Vagina (tissue), 2 donors: ENCODE measurements around the gene ZC3H12C. TPM values are rescaled to one million over a fixed set of nuclear protein-coding genes. Genes with fewer than 3 reads are reported as not detected.

Experiments
- DNase-seq, 2 donors: peaks; one replicate each; pipeline ENCODE4 v3.0.0-alpha.2; 2017; ENCODE audit errors: extremely low spot score in 2 of 2
- H3K27ac ChIP-seq: fragments of 200-600 bp; sonication (generic); one replicate; pipeline ENCODE4 v1.5.1; 2019
- H3K27me3 ChIP-seq: fragments of 200-600 bp; sonication (generic); one replicate; pipeline ENCODE4 v1.5.1; 2019
- H3K36me3 ChIP-seq, 2 donors: fragments of 200-600 bp; sonication (generic); one replicate each; pipeline ENCODE4 v1.5.1; 2017 to 2019
- H3K4me1 ChIP-seq: fragments of 200-600 bp; sonication (generic); one replicate; pipeline ENCODE4 v1.5.1; 2019
- H3K4me3 ChIP-seq, 2 donors: fragments of 200-600 bp; sonication (generic); 1 replicate in 1 of 2; 2 replicates in 1 of 2; pipeline ENCODE4 v1.5.1; 2016 to 2019
- H3K9me3 ChIP-seq: fragments of 200-600 bp; sonication (generic); one replicate; pipeline ENCODE4 v1.5.1; 2019
- POLR2A ChIP-seq, 2 donors: fragments of 450-650 bp; IDR thresholded peaks; one replicate each; pipeline ENCODE4 v1.6.1; 2017; ENCODE audit warnings: antibody characterized with exemption in 2 of 2, mild to moderate bottlenecking in 2 of 2, moderate library complexity in 2 of 2
- POLR2AphosphoS5 ChIP-seq, 2 donors: sonication (generic); formaldehyde crosslinking; IDR thresholded peaks; one replicate each; pipeline ENCODE4 v1.9.0; 2017; ENCODE audit warnings: antibody characterized with exemption in 2 of 2, mild to moderate bottlenecking in 2 of 2, low read depth in 1 of 2; ENCODE audit not compliant: insufficient read depth in 1 of 2
- intact Hi-C: fragments of 100-400 bp; cut with DNase I; formaldehyde crosslinking; loops from one replicate; pipeline ENCODE4 v1.15.1; 2023
- total RNA-seq: library from RNA; depleted of rRNA; stranded (reverse); fragments of >200 nt; gene quantifications from one replicate; pipeline ENCODE4 v1.2.3, GENCODE V29; 2016
- TF ChIP-seq, protein P1 (sequence below), 3 experiments: fragments of 450-650 bp in 2 of 3; fragments of 200-600 bp in 1 of 3; sonication (generic) in 1 of 3; IDR thresholded peaks; one replicate each; pipeline ENCODE4 v1.5.1; 2017 to 2019; ENCODE audit warnings: antibody characterized with exemption in 3 of 3, mild to moderate bottlenecking in 2 of 3, moderate library complexity in 2 of 3

ZC3H12C gene
- total RNA-seq, 1 donor from 2014 or later = 16.7 TPM

- TF ChIP-seq POLR2AphosphoS5 (IDR thresholded peaks at IDR 0.05; ENCODE audit: insufficient read depth in 1 of 2, low read depth in 1 of 2) (no peak), POLR2A (IDR thresholded peaks at IDR 0.05) (no peak)
- TF ChIP-seq, protein P1, sequence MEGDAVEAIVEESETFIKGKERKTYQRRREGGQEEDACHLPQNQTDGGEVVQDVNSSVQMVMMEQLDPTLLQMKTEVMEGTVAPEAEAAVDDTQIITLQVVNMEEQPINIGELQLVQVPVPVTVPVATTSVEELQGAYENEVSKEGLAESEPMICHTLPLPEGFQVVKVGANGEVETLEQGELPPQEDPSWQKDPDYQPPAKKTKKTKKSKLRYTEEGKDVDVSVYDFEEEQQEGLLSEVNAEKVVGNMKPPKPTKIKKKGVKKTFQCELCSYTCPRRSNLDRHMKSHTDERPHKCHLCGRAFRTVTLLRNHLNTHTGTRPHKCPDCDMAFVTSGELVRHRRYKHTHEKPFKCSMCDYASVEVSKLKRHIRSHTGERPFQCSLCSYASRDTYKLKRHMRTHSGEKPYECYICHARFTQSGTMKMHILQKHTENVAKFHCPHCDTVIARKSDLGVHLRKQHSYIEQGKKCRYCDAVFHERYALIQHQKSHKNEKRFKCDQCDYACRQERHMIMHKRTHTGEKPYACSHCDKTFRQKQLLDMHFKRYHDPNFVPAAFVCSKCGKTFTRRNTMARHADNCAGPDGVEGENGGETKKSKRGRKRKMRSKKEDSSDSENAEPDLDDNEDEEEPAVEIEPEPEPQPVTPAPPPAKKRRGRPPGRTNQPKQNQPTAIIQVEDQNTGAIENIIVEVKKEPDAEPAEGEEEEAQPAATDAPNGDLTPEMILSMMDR (IDR thresholded peaks at IDR 0.05) = no peak
- no peak overlapping the region for H3K4me3 ChIP-seq
- H3K36me3 ChIP-seq = no peaks in the 10 kb centered on the region
- intact Hi-C loops = no loop called here
- no peaks in the 10 kb centered on the region for H3K27me3 ChIP-seq
- DNase-seq = no peak
- H3K27ac ChIP-seq = no peak overlapping the region
- no peaks in the 10 kb centered on the region for H3K9me3 ChIP-seq
- peaks cover 10% of the 10 kb centered on the region for H3K4me1 ChIP-seq
Measured at GRCh38 chr11:110082899-110083298, 10.3 kb upstream of the ZC3H12C start.

- no peak for DNase-seq
- Histone ChIP-seq H3K4me1 (peaks cover 10% of the 10 kb centered on the region), H3K4me3 (no peak overlapping the region), H3K27ac (no peak overlapping the region), H3K27me3 (no peaks in the 10 kb centered on the region), H3K9me3 (no peaks in the 10 kb centered on the region), H3K36me3 (no peaks in the 10 kb centered on the region)
- TF ChIP-seq, protein P1 (IDR thresholded peaks at IDR 0.05) = no peak
- peak in 1 of 2 donors; percentile 42 for TF ChIP-seq POLR2AphosphoS5 (IDR thresholded peaks at IDR 0.05; ENCODE audit: insufficient read depth in 1 of 2, low read depth in 1 of 2)
- no peak for TF ChIP-seq POLR2A (IDR thresholded peaks at IDR 0.05)
- intact Hi-C loops = no loop called here
Measured at GRCh38 chr11:110085255-110085838, 7.8 kb upstream of the ZC3H12C start.

GRCh38 chr11:110086892-110087309, 6.3 kb upstream of the ZC3H12C start:
- intact Hi-C loops = no loop called here
- H3K27me3 ChIP-seq = no peaks in the 10 kb centered on the region
- no peak for DNase-seq
- H3K4me3 ChIP-seq = no peak overlapping the region
- H3K4me1 ChIP-seq = peaks cover 13% of the 10 kb centered on the region
- TF ChIP-seq POLR2AphosphoS5 (IDR thresholded peaks at IDR 0.05; ENCODE audit: insufficient read depth in 1 of 2, low read depth in 1 of 2) (no peak), POLR2A (IDR thresholded peaks at IDR 0.05) (no peak)
- TF ChIP-seq, protein P1 (IDR thresholded peaks at IDR 0.05) = no peak
- no peak overlapping the region for H3K27ac ChIP-seq
- H3K36me3 ChIP-seq = no peaks in the 10 kb centered on the region
- no peaks in the 10 kb centered on the region for H3K9me3 ChIP-seq

- H3K4me3 ChIP-seq = no peak overlapping the region
- DNase-seq = no peak
- TF ChIP-seq, protein P1 (IDR thresholded peaks at IDR 0.05) = no peak
- TF ChIP-seq POLR2A (IDR thresholded peaks at IDR 0.05) (no peak), POLR2AphosphoS5 (IDR thresholded peaks at IDR 0.05; ENCODE audit: insufficient read depth in 1 of 2, low read depth in 1 of 2) (no peak)
- intact Hi-C loops = no loop called here
- peaks cover 18% of the 10 kb centered on the region for H3K4me1 ChIP-seq
- no peaks in the 10 kb centered on the region for H3K9me3 ChIP-seq
- H3K27ac ChIP-seq = no peak overlapping the region
- H3K36me3 ChIP-seq = no peaks in the 10 kb centered on the region
- no peaks in the 10 kb centered on the region for H3K27me3 ChIP-seq
Measured at GRCh38 chr11:110087812-110088534, 5.2 kb upstream of the ZC3H12C start.
